Measurements from ENCODE around the gene PHACTR4. TPM values are rescaled to one million over a fixed set of nuclear protein-coding genes. Genes with fewer than 3 reads are reported as not detected.
"Not testable (repeated sequence)": the region's sequence is repeated elsewhere in the genome, so short reads cannot be mapped to it uniquely, and the experiment has no call there.

Gene PHACTR4
- total RNA-seq, 1 donor from 2014 or later = 10.3 TPM

DNA sequence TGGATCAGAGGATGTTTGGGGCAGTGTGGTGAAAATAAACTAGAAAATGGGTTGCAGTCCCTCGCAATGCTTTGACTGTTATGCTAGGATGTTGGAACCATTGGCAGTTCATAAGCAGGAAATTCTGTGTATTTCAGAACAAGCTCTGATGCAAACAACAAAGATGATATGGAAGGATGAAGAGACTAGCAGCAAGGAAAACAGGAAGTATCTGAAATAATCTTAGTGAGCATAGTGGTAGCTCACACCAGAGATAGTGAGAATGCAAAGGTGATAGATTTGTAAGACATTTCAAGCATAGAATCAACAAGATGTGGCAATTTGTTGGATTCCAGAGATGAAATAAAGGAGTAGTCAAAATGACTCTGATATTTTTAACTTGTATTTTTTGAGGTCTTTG is 125.2 kb downstream of the PHACTR4 start:
- DNase-seq (ENCODE audit: low read depth in 2 of 2) = no peak

DNA sequence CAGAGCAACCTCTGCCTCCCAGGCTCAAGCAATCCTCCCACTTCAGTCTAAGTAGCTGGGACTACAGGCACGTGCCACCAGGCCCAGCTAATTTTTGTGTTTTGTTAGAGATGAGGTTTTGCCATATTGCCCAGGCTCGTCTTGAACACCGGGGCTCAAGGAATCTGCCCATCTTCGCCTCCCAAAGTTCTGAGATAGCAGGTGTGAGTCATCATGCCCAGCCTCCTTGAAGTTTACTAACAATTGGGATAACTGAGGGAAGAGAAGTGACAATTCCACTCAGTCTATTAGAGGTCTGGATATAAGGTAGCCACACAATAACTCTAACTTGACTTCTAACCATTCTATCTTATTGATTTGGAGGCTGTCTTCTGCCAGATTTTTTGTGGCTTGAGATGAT is 130.0 kb downstream of the PHACTR4 start:
- DNase-seq (ENCODE audit: low read depth in 2 of 2) = no peak

DNA sequence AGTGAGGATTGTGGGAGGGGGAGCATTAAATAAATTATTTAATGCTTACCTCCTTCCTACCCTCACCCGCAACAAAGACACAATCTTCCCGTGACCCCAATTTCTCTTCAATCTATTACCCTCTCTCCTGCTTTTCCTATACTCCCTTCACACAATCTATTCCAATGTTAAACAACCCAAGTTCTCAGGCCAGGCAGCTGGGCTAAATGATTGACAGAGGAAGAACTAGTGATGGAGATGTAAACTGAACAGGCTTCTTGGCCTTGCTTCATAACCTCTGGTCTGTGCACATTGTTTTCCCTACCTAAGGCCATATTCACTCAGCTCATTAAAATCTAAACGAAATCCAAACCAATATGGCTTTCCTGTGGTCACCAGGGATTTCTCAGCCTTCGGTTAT is 132.4 kb downstream of the PHACTR4 start:
- no peak for DNase-seq (ENCODE audit: low read depth in 2 of 2)

DNA sequence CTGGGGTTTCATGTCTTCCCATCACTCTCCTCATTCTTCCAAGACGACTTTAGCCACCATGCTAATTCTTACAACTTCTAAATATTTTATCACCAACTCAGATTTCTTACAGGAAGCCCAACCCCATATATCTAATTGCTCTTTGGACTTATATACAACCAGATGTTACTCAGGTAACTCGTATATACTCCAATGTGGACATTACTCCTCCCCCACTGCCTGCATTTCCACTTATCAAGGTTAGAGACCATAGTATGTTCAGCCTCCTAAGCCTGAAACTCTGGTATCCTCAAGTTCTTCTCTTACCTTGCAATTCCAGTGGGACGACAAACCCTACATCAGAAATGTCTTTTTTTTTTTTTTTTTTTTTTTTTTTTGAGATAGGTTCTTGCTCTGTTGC is 133.6 kb downstream of the PHACTR4 start:
- no peak for DNase-seq (ENCODE audit: low read depth in 2 of 2)

DNA sequence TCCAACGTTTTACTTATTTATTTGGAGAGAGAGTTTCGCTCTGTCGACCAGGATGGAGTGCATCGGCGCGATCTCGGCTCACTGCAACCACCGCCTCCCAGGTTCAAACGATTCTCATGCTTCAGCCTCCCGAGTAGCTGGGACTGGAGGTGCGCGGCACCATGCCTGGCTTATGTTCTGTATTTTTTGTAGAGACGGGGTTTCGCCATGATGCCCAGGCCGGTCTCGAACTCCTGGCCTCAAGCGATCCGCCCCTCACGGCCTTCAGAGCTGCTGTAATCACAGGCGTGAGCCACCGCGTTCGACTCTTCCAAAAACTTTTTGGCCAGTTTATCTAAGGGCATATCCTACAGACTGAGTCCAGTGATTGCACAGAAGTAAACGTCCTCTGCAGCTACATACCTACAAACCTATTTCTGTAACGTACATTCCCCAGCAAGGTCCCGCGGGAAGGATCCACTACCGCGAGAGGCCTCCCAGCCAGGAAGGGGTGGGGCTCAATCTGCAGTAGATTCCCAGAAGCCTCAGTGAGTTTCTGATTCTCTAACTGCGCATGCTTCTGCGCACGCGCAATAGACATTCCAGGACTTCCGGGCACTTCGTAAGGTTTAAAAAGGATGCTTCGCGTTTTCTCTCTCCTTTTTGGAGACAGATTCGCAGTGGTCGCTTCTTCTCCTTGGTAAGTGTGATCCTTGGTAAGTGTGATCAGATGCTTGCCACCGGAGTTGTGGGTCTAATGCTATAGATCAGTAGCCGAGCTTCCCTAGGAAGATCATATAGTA is 136.1 kb downstream of the PHACTR4 start, which contains the start of gene RCC1:
TSS of gene RCC1 (plus strand) at position 638 of the 782 bp plus-strand sequence. CDS start 23,824 bp downstream, outside the sequence.
- peak; percentile 99 for DNase-seq (ENCODE audit: low read depth in 2 of 2)

DNA sequence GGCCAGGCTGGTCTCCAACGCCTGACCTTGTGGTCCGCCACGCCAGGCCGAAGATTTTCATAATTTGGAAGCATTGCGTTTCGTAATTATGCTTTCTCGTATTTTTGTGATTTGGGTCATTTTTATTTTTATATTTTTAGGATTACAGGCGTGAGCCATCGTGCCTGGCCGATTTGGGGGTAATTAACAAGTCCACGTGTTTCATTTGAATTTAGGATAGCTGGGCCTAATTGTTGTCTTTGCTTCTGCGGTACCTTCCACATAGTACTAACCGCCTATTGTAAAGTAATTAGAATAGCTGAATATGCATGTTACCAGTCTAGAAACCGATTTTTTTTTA is 137.3 kb downstream of the PHACTR4 start:
- DNase-seq (ENCODE audit: low read depth in 2 of 2) = no peak

DNA sequence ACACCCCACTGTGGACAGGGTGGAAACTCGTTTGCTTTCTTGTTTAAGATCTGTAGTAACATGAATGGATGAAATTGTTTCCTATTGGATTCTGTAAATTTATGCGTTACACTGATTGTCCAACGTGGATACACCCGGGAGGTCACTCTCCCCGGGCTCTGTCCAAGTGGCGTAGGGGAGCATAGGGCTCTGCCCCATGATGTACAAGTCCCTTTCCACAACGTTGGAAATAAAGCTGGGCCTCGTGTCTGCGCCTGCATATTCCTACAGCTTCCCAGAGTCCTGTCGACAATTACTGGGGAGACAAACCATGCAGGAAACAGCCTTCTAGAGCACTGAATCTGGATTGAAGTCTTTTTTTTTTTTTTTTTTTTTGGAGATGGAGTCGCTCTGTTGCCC is 137.7 kb downstream of the PHACTR4 start:
- DNase-seq (ENCODE audit: low read depth in 2 of 2) = peak; percentile 31 to 35

DNA sequence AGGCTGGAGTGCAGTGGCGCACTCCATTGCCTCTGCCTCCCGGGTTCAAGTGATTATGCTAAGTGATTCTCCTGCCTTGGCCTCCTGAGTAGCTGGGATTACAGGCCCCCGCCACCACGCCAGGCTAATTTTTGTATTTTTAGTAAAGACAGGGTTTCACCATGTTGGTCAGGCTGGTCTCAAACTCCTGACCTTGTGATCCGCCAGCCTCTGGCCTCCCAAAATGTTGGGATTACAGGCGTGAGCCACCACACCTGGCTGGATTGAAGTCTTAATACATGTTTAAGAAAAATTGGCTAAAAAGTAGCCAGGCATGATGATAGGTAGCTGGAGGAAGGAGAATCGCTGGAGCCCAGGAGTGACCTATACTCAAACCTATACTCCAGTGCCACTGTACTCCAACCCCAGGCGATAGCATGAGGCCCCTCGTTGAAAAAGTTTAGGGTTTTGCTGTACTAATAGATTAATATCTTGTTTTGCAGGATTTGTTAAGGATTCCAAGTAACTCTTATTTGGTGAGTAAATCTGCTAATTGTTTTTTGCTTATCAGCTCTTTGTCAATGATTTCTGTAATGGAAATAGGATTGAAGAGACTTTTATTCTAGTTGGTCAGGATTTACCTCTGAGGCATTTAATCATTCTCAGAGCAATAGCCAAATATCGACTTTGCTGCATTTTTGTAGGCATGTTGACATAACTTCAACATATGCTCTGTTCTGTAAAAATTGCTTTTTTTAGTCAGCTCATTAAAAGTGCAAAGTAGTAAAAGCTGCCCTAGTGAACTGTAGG is 138.3 kb downstream of the PHACTR4 start:
- DNase-seq (ENCODE audit: low read depth in 2 of 2) = no peak

DNA sequence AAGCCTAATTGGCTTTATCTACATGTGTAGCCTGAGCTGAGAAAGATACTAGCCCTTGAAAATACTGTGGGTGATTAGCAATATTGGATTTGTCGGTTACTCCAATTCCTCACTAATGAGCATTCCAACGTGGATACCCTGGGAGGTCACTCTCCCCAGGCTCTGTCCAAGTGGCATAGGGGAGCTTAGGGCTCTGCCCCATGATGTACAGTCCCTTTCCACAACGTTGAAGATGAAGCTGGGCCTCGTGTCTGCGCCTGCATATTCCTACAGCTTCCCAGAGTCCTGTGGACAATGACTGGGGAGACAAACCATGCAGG is 138.9 kb downstream of the PHACTR4 start:
- DNase-seq (ENCODE audit: low read depth in 2 of 2) = no peak

DNA sequence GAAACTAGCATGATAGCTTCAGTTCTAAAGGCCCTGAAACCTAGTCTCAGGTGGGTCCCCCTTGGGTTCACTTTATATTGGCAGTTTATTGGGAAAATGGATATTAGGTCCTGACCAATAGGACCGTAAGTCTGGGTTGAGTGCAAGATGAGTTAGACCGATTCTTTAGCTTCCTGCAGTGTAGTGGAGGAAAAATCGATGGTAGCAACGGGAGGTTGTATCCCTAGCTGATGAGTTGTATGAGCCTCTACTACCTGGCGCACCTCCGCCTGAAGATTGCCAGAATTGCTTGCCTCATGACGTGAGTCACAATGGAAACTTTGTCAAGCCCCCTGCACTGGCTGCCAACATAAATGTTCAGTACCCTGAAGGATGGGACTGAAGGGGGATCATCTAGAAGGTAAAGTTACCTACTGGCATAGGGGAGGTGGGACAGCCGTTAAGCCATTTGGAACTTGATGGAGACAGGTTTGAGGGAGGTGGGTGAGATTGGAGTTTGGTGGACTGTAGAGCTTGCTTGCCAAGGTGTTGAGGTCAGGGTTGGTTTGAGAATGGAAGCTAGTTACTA is 140.2 kb downstream of the PHACTR4 start:
- DNase-seq (ENCODE audit: low read depth in 2 of 2) = peak in 1 of 2 donors; percentile 46

DNA sequence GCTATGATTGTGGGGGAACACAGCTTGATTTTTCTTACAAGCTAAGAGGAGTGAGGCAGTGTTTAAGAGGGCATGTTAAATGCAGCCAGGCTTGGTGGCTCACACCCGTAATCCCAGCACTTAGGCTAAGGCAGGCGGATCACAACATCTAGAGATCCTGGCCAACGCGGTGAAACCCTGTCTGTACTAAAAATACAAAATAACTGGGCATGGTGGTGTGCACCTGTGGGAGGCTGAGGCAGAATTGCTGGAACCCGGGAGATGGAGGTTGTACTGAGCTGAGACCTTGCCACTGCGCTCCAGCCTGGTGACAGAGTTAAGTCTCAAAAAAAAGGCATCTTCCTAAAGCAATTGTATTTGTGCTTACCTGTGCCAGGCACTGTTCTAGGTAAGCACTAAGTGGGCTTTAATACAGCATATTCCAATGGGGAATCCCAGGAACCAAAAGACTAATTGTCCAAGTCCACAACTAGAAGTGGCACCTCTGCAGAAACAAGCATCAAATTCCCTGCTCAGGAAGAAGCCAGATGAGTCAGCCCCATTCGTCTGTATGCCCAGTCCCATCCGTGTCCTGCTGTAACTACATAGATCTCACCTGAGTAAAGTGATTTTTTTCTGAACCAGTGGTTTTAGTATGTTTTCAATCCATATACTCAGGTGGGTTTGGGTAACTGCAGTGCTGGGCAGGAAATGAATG is 140.9 kb downstream of the PHACTR4 start:
- peak; percentile 46 to 53 for DNase-seq (ENCODE audit: low read depth in 2 of 2)

DNA sequence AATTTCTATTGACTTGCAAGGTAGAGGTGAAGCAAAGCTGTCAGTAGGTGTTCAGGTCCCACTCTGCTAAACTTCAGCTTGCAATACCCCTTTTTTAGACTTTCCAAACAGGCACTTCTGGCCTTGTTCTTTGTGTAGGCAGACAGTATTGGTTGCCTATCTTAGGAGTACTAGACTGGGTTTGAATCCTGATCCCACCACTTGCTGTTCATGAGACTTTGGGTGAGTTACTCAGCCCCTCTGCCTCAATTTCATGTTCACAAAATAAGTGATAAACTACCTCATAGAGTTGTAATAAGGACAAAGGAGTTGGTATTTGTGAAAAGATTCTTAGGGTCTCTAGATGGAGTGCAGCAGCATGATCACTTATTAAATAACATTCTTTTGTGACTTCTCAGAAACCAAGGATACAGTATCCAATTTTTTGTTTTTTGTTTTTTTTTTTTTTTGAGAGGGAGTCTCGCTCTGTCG is 141.5 kb downstream of the PHACTR4 start:
- DNase-seq (ENCODE audit: low read depth in 2 of 2) = no peak

DNA sequence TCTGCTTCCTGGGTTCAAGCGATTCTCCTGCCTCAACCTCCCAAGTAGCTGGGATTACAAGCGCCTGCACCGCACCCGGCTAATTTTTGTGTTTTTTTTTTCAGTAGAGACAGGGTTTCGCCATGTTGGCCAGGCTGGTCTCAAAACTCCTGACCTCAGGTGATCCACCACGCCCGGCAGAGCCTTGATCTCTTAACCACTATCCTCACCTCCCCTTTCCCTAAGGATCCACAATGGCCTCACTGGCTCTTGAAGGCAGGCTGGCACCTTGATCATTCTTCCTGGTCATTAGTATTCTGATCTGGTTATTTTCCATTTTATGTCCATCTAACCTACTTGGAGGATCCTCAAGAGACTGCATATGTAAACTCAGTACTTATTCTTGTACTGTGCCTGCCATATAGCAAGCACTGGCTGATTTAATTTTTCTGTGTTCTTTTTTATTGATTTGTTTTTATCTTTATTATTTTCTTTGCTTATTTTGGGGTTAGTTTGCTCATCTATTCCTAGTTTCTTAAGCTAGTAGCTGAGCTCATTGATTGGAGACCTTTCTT is 142.6 kb downstream of the PHACTR4 start:
- DNase-seq (ENCODE audit: low read depth in 2 of 2) = no peak

DNA sequence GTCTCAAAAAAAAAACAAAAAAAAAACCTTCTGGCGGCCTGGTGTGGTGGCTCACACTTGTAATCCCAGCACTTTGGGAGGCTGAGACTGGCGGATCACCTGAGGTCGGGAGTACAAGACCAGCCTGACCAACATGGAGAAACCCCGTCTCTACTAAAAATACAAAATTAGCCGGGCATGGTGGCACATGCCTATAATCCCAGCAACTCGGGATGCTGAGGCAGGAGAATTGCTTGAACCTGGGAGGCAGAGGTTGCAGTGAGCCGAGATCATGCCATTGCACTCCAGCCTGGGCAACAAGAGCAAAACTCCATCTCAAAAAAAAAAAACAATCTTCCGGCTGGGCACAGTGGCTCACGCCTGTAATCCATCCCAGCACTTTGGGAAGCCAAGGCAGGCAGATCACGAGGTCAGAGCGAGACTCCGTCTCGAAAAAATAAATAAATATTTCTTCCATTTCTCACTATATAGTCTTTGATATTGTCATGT is 144.9 kb downstream of the PHACTR4 start:
- not testable (repeated sequence) for DNase-seq (ENCODE audit: low read depth in 2 of 2)

DNA sequence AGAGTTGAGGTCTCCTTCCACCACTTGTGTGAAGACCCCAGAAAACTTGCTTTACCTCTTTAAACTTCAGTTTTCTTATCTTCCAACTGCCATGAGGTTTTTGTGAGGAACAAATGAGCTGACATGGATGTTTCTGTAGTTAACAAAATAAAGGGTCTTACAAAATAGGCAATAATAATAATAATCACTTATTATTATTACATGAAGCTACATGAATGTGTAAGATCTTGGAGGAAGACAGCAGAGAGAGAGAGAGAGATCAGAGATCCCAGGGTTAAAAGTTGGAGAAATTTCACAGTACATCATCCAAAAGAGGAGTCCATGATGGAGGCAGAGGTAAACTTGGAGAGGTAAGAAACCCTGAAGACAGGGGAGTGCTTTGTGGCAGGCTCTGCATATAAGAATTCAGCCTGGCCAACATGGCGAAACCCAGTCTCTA is 147.0 kb downstream of the PHACTR4 start:
- DNase-seq (ENCODE audit: low read depth in 2 of 2) = no peak

DNA sequence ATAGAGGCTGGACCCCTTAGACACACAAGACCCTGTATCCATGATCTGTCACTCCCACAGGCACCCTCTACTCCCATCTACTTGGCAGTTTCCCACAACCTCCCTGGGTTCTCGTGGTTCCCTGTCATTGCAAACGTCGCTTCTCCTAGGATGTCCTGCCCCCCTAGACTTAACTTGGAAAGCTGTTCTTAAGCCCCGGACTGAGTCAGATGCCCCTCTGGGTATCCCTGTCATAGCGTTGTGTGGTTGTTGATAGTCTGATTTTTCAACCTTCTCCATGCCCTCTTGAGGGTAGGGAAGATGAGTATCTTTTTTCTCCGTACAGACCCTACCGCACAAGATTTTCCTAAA is 148.1 kb downstream of the PHACTR4 start:
- no peak for DNase-seq (ENCODE audit: low read depth in 2 of 2)

DNA sequence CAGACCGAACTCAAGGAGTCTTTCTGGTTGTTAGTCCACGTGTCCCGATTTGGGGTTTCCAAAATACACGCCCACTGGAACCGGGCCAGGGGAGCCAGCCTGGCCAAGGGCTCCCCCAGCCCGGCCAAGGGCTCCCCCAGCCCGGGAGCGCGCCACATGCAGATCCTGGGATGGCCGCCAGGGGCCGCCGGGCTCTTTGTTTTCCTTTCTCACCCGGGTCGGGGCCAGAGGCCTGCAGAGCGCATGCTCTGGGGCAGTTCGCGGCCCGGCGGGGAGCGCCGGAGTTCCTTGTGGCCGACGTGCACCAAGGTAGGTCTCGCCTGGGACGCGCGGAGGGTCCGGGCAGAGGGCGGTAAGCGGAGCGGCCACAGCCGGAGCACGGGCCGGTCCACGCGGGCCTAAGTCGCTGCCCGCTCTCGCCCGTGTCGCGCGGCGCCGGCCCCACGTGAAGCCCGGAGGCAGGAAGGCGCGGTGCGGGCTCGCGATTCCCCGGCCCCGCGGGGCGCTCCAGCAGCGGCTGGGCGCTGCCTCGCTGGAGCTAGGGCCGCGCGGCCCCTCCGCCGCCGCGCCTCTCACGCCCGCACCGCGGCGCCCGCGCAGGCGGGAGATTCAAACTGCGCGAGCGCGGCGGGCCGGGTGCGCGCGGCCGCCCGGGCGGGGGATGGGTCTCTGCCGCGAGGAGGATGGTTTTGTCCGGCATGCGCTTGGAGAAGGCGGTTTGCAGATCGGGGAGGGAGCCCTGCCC is 148.6 kb downstream of the PHACTR4 start:
- peak; percentile 90 to 93 for DNase-seq (ENCODE audit: low read depth in 2 of 2)

DNA sequence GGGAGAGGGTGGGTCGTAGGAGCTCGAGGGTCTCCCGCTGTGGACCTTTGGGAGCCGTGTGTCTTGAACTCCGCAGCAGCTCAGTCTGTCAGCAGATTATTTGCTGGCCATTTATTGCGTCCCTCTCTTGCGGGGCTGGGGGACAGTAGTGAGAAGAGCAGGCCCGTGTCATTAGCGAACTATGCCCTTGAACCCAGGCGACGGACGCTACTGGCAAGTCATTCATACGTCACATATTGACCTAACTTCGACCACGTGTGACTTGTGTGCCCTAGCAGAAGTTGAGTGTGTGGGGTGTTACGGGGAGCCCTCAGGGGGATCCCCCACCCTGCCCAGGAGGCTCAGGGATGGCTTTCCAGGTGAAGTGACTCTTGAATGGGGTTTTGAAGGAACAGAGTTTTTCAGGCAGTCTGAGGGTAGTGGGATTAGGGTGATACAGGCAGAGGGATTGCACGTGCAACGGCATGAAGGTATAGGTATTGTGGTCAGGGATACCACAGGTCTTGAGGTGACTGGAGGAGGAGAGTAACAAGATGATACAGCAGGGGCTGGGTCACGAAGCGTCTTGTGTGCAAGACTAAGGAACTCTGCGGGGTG is 149.3 kb downstream of the PHACTR4 start:
- DNase-seq (ENCODE audit: low read depth in 2 of 2) = peak in 1 of 2 donors; percentile 28

DNA sequence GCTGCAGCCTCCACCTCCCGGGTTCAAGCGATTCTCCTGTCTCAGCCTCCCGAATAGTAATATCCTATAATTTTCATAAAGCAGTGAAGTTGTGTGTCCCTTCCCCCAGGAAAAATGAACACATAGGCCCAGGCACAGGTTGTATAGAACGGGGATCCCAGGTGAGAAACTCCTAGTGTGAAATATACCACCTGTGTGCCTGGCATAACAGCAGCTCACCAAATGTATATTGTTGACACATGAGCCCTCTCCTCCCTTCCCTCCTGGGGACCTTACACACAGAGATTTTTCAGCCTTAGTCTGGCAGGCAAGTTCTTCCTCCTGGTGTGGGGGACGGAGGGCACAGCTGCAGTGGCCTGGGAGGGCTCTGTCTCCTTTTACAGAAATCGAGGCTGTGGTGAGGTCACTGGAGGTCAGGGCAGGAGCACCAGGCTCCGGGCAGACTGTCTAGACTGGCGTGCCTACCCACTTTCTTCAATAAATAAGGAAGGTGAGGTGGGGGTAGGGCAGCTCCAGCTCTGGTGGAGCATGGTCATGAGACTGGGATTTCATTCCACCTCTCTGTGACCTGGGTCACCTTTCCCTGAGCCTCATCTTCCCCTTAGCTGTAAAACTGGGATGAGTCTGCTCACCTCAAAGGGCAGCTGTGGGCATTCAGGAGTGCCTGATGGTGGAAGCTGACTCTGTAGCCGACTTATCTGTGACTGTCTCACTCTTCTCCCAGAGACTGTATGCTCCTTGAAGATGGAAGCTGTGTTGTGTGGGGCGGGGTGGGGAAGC is 150.6 kb downstream of the PHACTR4 start:
- DNase-seq (ENCODE audit: low read depth in 2 of 2) = no peak

DNA sequence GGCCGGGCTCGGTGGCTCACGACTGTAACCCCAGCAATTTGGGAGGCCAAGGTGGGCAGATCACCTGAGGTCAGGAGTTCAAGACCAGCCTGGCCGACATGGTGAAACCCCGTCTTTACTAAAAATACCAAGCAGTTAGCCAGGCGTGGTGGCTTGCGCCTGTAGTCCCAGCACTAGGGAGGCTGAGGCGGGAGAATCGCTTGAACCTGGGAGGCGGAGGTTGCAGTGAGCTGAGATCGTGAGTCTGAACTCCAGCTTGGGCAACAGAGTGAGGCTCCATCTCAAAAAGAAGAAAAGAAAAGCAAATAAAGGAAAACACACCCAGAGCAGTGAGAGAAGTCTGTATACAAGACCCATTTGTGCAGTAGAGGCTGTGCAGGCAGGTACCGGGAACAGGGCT is 151.3 kb downstream of the PHACTR4 start:
- DNase-seq (ENCODE audit: low read depth in 2 of 2) = not testable (repeated sequence)

All from lung microvascular endothelial cell (primary cell).